HG03025 (cell line): ENCODE results near the gene TRIM44.
"Not testable (repeated sequence)": the region's sequence is repeated elsewhere in the genome, so short reads cannot be mapped to it uniquely, and the experiment has no call there.

Experiments
- ATAC-seq: cut with Tn5 transposase; IDR thresholded peaks from one replicate; pipeline ENCODE4 v1.9.1; 2021; ENCODE audit warnings: mild to moderate bottlenecking, moderate library complexity; ENCODE audit not compliant: unreplicated experiment, low FRiP score

TRIM44 gene

DNA sequence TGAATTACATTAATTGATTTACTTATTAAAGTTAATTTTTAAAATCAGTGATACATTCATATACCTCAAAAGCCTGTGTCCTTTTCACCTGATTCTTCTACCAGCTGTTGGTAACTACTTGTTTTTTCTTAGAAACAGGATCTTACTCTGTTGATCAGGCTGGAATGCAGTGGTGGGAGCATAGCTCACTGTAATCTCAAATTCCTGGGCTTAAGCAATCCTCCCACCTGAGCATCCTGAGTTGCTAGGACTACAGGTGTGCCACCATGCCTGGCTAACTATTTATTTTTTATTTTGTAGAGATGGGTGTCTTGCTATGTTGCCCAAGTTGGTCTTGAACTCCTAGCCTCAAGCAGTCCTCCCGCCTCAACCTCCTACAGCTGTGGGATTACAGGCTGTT, 4.7 kb downstream of the TRIM44 start:
- ATAC-seq = no peak

DNA sequence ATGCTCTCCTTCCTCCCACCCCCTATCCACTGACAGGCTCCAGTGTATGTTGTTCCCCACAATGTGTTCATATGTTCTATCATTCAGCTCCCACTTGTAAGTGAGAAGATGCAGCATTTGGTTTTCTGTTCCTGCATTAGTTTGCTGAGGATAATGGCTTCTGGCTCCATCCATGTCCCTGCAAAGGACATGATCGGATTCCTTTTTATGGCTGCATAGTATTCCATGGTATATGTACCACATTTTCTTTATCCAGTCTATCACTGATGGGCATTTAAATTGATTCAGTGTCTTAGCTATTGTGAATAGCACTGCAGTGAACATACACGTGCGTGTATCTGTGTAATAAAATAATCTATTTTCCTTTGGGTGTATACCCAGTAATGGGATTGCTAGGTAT, 5.8 kb downstream of the TRIM44 start:
- not testable (repeated sequence) for ATAC-seq

DNA sequence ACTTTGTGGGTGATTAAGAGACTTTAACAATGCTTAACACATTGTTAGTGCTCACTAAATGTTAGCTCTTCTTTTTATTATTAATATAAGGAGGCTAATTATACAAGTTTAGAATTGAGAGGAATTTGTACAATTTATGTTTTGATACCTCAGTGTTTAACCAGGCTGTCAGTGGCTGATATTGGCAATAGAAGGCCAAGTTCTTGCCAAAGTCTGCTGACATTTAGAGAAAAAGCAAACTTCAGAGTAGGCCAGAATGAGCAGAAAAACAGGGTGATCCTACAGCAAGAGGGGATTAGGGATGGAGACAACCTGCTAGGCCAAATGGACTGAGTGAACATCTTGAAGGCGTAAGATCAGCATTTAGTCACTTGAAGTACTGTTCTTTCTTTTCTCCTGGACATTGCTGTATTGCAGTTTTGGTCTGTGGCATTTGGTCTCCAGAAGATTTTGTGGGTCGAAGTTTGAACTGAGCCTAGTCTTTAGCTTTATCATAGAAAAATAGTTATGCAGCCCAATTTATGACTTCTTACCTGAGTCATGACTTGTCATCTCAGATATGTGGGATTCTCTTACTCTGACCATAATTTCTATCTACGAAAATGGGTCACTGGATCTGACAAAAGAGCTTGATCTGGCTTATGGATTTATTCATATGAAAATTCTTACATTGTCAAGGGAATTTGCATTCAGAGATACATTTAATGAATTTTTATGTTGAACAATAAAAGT, 9.0 kb downstream of the TRIM44 start:
- ATAC-seq = no peak

DNA sequence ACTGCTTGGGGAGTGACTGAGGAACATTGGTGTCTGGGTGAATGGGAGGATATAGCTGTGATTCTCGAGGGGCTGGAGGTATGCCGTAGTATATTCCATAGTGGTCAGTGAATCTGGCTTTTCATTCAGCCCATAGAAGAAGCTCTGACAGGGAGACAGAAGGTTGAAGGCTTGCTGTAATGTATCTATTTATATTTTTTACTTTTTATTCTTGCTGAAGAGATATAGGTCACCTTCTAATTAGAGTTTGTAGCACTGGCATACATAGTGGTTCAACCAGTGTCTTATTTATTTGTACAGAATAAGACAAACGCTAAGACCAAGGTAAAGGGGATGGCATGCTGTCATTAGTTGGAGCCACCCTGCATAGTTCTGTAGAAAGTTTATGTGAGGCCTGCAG, 10.0 kb downstream of the TRIM44 start:
- no peak for ATAC-seq

DNA sequence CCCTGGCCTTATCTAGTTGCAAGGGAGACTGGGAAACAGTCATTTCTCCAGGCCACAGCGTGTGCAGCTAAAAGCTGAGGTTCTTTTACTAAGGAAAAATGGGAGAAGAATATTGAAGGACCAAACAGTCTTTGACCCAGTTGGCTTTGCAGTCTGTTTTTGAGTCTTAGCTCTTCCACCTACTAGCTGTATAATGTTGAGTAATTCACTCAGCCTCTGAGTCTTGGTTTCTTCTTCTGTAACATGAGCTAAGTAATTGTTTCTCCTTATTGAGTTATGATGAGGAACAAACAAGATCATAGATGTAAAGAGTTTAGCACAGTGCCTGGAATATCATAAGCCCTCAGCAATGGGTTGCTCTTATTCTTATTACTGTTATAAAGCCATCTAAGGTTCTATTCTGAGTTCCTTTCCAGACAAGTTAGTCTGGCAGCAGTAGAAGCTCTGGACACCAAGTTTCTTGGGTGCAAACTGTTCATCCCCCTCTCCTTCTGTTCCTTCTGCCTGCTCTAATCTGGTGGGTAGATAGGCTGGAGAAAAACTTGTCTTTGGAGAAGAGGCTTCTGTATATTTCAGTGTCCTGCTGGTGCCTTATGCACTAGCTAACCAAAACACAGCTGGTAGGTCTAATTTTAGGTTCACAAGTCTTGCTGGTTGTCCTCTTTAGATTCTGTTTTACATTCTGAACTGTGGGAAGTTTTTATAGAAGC, 13.5 kb downstream of the TRIM44 start:
- ATAC-seq = peak; percentile 65

DNA sequence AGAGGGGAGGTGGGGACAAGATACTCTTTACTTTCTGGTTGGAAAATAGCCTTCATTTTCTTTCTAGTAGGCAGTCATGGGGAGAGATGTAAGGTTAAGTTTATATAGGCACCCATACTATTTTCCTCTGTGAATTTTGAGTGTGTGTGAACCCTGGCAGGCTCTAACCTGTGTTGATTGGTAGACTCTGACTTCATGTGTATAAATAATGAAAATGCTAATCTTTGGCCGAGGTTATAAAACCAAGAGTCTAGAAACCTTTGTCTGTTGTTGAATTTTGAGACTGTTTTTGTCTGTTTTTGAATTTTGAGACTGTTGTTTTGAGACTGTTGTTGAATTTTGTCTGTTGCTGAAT, 14.0 kb downstream of the TRIM44 start:
- ATAC-seq = no peak

DNA sequence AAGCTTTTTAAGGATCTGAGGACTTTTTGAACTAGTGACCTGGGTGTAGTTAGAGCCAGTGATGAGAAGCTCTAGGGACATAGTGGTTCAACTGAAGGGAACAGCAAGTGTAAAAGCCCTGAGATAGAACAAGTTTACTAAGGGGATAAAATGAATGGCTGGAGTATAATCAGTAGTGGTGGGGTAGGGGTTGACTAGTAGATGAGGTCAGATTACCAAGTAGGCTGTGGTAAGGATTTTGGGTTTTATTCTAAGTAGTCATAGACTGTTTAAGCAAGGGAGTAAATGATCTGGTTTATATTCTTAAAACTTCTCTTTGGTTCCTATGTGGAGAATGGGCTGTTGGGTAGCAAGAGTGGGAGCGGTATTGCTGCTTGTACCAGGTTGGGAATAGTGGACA, 15.3 kb downstream of the TRIM44 start:
- ATAC-seq = no peak

DNA sequence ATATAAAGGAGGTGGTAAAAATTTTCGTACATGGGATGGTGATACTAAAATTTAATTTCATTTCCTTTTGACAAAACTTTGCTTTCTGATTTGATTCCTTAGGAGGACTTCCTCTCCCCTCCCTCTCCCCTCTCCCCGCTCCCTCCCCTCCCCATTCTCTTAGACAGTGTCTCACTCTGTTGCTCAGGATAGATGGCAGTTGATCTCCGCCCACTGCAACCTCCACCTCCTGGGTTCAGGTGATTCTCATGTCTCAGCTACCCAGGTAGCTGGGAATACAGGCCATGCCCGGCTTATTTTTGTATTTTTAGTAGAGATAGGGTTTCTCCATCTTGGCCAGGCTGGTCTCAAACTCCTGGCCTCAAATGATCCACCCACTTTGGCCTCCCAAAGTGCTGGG, 15.9 kb downstream of the TRIM44 start:
- ATAC-seq = no peak

DNA sequence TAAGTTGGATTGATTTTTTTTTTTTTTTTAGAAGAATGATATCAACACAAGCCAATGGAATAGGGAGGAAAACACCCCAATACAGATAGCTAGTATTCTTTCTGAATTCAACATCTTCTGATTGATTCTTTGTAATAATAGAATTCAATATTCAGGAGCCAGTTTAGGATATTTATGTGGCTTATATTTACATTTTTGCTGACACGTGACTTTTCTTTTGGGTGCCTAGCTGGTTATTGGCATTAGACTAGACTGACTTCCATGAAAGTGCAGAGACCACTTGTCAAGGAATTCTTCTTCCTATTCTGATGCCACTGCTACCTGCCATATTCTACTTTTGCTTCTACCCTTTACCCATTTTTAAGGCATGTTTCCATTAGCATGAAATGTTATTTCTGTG, 16.4 kb downstream of the TRIM44 start:
- ATAC-seq = no peak

DNA sequence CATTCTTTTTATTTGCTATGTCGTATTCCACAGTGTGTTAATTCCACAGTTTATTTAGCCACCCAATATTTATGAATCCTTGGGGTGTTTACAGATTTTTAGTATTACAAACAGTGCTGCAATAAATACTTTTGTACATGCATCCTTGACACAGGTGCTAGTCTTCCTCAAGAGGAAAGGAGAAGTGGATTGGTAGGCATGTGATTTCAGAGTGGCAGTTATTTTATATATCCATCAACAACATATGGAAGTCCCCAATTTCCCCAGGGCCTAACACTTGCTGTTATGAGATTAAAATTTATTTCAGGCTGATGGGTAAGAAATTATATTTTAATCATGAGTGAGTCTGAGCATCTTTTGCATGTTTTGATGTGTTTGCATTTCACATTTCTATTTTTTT, 17.9 kb downstream of the TRIM44 start:
- no peak for ATAC-seq

DNA sequence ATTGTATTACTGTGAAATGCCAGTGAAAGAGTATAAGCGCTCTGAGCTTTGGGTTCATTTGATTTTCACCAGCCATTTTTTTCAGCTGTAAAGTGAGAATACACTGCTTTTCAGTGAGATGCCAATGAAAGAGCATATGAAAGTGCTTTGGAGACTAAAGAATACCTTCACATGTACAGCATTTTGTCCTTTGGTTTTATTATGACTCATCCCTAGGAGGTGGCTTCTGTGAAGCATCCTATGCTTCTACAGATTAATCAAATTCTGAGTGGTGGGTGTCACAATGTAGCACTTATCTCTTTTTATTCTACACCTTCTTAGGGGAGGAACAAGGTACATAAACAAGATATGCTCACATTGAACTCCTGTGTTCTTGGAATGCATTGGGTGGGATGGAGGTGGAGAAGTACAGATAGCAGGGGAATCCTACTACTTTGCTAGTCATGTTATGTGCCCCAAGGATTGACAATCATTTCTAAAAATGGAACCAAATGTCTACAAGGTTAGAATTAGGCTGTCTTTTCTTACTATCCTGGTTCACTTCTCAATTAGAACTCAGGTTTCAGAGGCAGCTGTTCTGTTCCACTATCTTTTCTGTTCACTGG, 18.7 kb downstream of the TRIM44 start:
- no peak for ATAC-seq

DNA sequence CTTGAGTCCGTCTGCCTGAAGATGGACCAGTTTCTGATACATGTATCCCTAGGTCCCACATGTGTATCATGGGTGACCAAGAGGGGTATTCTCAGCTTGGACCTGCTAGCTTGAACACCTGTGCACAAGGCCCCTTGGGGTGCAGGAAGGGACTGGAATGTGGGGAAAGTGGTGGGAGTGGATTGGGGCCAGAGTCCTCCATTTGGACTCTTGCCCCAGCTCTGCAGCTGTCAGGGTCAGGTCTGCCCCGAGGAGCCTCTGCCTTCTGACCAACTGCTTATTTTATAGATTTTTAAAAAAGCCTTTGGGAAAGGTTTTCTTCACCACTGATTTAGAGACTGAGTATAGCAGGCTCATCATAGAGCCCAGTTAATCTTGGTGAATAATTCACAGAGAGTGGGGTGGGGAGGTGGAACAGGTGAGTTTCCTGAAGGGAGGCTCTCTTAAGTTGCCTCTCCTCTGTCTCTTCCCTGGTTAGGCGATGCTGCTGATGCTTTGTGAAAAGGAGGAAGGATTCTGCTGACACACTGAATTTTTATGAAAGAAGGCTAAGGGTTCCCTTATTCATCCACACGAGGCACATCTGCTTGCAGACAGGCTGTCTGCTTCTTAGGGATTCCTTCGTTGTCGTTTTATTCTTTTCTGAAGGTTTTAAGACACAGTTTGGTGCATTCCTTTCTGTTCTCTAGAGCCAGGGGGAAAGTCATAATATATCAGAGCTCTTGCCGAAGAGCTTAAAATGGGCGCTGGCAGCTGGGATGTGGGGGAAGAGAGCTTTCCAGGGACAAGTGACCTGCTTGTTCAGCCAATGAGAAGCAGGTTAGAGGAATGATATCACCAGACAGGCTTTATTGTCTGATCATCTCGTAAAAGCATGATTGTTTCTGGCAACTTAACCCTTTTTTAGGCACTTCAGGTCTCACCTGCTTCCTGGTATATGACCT, 19.9 kb downstream of the TRIM44 start:
- ATAC-seq = no peak

DNA sequence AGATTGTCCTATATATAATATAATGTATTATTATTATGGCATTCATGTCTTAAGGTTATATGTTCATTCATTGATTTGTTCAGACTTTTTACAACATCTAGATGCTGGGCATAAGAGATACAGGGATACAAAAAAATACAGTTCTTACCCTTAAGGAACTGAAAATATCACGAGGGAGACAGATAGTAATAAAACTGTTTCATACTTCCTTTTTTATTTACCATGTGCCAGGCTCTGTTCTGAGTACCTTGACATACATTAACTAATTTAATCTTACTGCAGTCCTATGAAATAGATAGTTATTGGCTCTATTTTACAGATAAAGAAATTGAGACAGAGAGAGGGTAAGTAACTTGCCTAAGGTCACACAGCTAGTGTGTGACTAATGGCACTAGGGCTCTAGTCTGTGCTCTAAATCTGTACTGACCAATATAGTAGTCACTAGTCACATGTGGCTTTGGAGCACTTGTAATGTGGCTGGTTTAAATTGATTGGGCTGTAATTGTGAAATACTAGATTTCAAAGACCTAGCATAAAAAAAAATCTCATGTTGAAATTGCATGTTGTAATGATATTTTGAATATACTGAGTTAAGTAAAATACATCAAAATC, 21.3 kb downstream of the TRIM44 start:
- peak; percentile 79 for ATAC-seq

DNA sequence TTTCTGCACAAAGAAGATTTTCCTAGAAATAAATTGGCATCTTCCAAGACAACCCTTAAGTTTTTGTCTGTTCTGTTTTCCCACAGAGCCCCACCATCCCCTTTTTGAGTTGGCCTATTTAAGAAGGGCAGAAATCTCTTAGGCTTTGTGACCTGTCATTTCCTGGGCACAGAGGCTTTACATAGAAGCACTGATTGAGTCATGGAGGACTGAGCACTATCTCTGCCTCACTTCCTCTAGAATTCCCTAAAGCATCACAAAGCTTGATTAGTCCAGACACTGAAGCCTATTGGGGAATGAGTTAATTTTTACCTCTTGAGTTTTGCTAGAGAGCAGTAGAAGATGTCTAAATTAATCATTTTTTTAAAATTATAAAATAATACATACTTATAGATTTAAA, 25.4 kb downstream of the TRIM44 start:
- ATAC-seq = no peak

DNA sequence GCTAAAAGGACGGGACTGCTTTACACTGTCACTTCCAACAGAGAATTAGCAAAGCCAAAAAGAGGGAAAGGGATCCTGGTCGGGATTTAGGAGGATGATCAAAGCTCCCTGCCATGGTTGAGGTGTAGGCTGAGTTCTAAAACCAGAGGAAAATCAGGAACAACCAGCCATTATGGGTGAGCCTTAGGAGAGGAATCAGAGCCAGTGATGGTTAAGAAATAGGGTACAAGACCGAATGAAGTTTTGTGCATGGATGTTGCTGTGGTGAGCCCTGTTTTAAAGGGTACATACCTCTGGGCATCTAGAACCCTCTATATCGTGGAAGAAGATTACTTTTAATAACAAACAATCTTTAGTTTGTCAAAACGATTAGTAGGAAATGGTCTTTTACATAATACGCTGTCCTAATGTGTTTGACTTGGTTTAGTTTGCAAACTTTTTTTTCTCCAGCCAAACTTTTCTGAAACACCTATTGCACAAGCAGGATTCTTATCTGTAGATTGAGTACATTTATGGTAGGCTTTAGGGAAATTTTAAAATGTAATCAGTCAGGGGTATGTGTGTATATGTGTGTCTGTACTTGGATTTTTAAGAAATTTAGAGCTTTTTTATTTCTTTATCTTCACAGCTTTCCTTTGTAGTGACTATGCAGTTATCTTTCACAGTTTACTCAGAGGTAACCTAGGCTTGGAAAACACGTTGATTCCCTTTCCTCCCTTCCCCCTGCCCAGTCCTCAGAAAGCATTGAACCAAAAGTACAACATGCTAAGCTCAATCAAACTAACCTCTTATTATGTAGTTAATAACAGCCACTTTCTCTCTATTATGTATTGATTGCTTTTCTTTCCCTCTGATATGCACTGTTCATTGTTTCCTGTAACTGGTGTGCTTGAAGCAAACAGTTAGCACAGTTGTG, 26.8 kb downstream of the TRIM44 start:
- ATAC-seq = no peak

DNA sequence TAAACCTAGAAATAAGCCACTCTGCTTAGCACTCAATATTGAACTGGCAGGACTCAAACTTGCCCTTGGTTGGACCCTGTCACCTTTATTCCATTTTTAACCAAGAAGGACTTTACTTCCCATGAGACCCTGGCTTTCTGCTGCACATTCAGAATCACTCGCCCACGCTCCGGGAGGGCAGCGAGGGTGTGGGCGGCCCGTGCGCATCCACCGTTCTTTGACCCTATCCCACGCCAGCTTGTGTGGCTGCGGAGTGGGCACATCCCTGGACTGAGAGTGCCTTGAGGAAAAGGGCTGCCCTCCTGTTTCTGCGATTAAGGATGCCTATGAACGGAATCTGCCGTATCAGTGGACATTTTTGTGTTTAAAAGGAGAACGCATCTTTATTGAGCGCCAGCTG, 39.6 kb downstream of the TRIM44 start:
- no peak for ATAC-seq

DNA sequence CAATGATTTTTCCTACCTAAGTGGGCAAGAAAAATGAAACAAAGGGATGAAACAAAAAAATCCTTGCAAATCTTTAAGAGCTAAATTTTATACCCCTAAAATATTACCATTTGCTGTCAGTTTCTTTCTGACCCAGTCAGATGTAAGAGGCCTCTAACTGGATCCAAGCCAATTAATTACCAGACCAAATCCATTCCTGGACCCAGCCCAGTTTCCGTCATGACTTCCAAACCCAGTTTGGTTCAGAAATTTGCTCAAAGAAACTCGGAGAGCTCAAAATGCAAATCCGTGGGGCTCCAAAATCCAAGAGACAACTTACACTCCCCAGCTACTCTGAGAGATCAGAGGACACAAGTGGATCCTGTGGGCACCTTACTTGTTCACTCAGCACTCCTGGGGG, 46.8 kb downstream of the TRIM44 start:
- no peak for ATAC-seq

DNA sequence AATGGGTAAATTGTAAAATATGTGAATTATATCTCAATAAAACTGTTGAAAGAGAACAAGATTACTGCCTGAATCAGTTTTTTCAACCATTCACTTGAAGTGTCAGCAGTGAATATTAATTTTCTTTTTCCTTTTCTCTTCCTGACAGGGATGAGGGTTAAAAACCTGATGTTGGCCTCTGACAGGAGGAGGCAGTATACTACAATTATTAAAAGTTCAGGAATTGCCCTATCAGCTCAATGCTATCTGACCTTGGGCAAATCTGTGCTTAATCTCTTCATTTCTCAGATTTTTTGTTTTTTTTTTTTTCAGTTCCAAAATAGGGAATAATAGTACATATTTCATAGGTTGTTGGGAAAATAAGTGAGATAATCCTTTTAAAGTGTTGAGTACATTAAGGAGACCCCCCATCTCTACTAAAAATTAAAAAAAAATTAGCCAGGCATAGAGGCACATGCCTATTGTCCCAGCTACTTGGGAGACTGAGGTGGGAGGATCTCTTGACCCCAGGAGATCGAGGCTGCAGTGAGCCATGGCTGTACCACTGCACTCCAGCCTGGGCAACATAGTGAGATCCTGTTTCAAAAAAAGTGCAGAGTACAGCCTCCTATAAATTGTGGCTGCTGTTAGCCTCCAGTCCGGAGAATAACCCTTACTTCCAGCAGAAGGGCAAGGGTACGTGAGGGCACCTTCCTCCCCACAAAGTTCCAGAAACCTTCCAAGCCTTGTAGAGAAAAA, 48.8 kb downstream of the TRIM44 start:
- no peak for ATAC-seq

DNA sequence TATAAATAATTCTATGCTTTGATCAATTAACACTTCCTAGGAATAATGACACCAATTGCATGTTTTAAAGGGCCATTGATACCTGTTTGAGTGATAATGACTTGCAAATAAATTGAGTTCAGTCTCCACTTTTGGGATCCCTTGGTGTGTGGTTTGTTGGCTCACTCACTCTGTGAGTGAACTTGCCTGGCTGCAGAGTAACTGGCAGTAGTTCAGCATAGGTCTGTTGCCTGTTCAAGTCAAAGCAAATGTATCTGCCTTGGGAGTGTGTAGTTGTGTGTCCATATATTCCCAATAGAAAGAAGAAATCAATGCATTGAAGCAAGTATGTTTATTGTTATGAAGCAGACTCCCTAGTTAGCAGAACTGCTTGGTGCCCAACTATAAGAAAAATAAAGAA, 49.3 kb downstream of the TRIM44 start:
- ATAC-seq = no peak
